OCI-LY3 (cell line): Measurements from ENCODE around the gene WWOX.

ENCODE experiments used
- CTCF ChIP-seq: fragments of 200-600, 300-600 bp; sonication (generic); IDR thresholded peaks from 2 replicates; pipeline ENCODE4 v1.5.1; 2014; ENCODE audit warnings: antibody characterized with exemption, low read length, low read depth
- EZH2phosphoT487 ChIP-seq: fragments of 200-600 bp; shearing (Covaris generic); IDR thresholded peaks from 2 replicates; pipeline ENCODE4 v1.6.1; 2018; ENCODE audit warnings: antibody characterized with exemption, mixed run types, low read depth

DNA sequence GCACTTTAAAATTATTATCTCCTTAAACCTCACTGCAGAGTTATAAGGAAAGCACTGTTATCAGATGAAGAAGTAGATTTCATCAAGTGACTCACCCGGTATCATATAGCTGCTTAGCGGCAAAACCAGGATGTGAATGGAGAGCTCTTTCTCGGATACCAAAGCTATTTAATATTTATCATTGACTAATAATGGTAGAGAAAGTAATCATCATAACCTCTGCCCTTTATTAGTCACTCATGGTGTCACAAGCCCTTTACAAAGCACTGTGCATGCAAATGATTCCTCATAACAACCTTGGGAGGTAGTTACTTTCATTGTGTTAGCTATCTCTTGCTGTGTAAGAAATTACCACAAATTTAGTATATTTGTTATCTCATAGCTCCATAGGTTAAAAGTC lies 908.2 kb downstream of the WWOX start:
- TF ChIP-seq CTCF (no peak), EZH2phosphoT487 (no peak)
